HG03280 (cell line): Measurements from ENCODE around the gene DNAI4.
"Not testable (repeated sequence)": the region's sequence is repeated elsewhere in the genome, so short reads cannot be mapped to it uniquely, and the experiment has no call there.

ENCODE experiments used
- ATAC-seq: cut with Tn5 transposase; IDR thresholded peaks from one replicate; pipeline ENCODE4 v1.9.1; 2021; ENCODE audit warnings: mild to moderate bottlenecking, moderate library complexity; ENCODE audit not compliant: unreplicated experiment

DNAI4 gene

GRCh38 chr1:66924756-66925557, at the start of gene DNAI4, which contains the start of gene MIER1:
Gene DNAI4 (minus strand): TSS chr1:66924856. CDS start chr1:66924831, 25 bp downstream.
Gene MIER1 (plus strand): TSS chr1:66924990. CDS start chr1:66925029, 39 bp downstream.
- peak; percentile 92 for ATAC-seq

GRCh38 chr1:66968574-66968973, 43.9 kb upstream of the DNAI4 start:
- no peak for ATAC-seq

- ATAC-seq: not testable (repeated sequence)
These were observed 41.7 kb upstream of the DNAI4 start for GRCh38 chr1:66966188-66966873.

GRCh38 chr1:66957938-66958337, 33.3 kb upstream of the DNAI4 start:
- no peak for ATAC-seq

- ATAC-seq: no peak
These were observed 29.6 kb upstream of the DNAI4 start for GRCh38 chr1:66954208-66954607.

DNA sequence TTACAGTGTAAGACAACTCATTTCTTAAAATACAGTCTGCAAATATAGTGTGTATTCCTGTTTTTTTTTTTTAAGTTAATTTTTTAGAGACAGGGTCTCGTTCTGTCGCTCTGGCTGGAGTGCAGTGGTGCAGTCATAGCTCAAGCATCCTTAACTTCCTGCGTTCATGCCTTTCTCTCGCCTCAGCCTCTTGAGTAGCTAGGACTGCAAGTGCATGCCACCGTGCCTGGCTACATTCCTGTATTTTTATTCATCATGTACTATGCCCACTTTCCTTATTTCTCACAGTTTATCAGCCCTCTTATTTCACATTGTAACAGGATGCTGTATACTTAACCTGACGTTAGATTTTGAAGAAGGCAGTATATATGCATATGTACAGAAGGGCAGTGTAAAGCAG, 26.9 kb upstream of the DNAI4 start:
- no peak for ATAC-seq

DNA sequence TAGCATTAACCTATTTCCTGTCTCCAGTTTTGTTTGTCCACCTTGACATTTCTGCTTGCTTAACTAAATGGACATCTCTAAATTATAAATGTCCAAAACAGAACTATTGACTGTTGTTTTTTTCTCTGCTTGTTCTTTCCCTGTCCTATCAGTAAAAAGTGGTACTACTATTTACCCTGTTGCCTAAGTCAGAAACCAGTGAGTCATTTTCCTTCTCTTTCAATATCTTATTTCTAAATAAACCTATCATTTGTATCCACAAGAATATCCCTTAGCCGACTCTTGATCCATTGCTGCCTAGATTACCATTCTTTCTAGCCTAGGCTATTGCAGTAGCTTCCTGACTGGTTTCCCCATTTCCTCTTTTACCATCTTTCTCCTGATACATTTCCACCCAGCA, 22.6 kb upstream of the DNAI4 start:
- no peak for ATAC-seq

DNA sequence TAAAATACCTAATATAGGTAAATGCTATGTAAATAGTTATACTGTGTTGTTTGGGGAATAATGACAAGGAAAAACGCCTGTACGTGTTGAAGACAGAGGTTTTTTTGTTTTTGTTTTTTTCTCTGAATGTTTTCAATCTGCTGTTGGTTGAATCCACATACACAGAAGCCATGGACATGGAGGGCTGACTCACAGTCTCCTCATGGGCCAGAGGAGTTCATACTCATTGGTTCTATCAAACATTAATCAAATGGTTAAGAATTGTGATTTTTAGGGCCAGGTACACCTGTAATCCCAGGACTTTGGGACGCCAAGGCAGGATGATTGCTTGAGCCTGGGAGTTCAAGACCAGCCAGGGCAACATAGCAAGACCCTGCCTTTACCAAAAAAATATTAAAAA, 20.7 kb upstream of the DNAI4 start:
- no peak for ATAC-seq

DNA sequence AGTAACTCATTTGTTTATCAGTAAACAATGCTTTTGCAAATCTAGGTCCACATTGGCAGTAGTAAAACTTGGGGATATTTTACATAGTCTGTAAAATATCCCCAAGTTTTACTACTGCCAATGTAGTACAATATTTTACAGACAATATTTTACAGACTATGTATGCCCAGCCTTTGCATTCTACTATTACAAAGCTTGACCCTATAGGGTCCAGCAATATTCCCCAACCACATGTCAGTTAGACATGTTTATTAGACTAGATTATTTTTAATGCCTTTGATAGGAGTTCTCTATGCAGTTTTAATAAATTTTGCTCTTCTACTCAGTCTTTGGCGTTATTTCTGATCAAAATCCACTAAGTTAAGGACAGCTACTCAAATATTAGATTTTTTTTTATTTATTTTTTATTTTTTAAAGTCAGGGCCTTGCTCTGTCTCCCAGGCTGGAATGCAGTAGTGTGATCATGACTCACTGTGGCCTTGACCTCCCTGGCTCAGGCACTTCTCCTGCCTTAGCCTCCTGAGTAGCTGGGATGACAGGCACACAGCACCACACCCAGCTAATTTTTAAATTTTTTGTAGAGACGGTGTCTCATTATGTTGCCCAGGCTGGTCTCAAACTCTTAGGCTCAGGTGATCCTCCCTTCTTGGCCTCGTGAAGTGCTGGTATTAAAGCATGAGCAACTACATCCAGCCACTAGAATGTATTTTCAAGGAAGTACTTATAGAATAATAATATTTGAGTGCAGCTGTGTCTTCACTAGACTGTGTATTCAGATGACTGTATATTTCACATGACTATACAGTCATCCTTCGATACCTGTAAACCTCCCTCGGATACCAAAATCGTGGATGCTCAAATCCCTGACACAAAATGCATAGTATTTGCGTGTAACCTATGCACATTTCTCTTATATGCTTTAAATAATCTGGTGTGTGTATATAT, 19.9 kb upstream of the DNAI4 start:
- no peak for ATAC-seq

DNA sequence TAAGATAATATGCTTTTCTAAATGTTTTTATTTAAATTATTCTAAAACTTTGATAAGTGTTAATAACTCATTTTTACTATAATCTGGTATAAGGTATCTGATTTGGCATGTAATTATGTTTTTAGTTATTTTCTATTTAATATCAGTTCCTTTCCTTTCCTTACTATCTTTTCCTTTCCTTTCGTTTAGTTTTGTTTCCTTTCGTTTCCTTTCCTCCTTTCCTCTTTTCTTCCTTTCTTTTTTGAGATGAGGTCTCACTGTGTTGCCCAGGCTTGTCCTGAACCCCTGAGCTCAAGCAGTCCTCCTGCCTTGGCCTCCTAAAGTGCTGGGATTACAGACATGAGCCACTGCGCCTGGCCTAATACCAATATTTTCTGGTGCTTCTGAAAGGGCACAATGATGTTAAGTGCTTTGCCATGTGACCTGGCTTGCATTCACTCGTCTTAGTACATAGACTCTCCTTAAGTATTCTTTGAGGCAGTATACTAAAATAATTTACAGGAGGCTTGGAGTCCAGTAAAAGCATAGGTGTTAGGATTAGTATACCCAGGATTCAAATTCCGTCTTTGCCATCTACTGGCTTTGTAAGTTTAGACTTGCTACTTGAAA, 18.8 kb upstream of the DNAI4 start:
- no peak for ATAC-seq

GRCh38 chr1:66940981-66941380, 16.3 kb upstream of the DNAI4 start:
- ATAC-seq: no peak

GRCh38 chr1:66938613-66939012, 14.0 kb upstream of the DNAI4 start:
- ATAC-seq: no peak

DNA sequence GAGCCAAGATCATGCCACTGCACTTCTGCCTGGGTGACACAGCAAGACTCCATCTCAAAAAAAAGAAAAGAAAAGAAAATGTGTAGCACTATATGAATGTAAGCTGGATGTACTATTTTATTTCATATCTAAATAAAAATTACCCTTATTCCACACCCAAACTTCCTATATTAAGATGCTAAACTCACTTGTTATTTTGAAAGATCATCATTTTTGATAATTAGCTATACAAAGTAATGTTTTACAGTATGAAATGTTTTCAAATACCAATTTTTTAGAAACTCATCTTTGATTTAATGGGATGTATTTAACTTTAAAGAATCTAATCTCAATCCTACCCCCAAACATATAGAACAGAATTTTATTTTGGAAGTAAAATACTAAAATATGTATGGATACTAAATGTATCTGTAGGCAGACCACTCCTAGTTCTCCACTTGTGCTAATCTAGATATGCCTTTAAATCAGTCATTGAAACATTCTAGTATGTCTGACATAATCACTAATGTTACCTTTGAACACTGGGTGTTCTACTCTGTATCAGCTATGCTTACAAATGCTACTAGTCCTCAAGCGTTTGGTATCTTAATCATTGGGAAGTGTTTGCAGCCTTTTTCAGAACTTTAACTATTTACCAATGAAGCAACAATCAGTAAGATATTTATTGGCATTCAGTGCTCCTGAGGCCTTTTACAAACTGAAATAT, 13.0 kb upstream of the DNAI4 start:
- ATAC-seq: no peak

DNA sequence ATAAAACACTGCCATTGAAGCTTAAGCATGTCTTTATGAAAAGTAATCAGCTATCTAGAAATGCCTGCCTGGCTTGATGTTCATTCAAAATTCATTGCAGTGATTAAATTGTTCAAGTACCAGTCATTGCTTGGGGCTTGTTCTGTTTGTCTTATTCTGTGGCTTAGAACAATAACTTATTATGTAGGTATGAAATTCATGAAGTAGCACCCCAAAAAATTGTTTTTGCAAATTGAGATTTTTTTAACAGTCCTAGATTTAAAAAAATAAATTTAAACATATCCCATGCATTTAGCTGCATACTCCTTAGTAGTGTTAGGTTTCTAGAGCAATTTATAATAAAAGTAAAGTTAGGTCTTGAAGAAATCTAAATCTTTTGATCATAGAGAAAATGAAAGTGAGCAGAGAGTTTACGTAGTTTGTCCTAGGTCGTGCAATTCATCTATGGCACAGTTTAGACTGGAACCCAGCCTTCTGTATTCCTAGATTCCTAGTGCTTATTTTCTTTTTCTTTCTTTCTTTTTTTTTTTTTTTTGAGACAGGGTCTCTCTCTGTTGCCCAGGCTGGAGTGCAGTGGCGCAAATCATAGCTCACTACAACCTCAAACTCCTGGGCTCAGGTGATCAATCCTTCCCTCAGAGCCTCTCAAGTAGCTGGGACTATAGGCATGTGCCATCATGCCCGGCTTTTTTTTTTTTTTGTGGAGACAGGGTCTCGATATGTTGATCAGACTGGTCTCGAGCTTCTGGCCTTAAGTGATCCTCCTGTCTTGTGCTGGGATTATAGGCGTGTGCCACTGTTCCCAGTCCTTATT, 9.4 kb upstream of the DNAI4 start:
- ATAC-seq: no peak

GRCh38 chr1:66932291-66932690, 7.6 kb upstream of the DNAI4 start:
- no peak for ATAC-seq

DNA sequence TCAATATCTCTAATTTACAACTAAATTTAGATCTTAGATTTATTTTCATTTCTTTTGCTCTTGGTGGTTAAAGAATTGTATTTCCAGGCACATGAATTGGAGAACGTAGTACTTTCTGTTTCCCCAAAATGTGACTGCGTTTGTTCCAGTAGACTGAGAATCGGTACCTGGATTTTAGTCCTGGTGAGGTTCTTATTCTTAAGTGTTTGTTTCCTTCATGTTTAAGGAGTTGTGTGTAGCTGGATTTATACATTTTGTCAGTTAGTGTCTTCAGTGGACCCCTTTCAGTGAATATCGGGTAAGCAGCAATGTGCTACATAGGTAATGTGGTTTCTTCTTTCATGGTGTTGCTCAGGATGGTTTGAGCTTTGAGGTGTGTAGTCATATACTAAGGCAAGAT, 6.9 kb upstream of the DNAI4 start:
- ATAC-seq: no peak

GRCh38 chr1:66930823-66931174, 6.1 kb upstream of the DNAI4 start:
- no peak for ATAC-seq

GRCh38 chr1:66929999-66930822, 5.6 kb upstream of the DNAI4 start:
- ATAC-seq: peak; percentile 76

DNA sequence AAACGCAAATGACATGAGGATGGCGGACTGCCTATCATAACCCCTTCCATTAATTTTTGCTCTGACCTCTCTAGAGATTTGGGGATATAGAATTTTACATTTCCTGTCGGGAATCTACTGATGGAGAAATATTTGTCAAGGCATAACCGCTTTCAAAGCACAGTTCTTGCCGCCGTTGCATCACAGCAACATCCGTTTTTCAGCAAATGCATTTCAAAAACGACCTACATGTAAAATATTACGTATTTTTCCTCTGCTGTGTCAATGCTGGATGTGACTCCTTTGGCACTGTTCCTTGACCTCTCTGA, 5.0 kb upstream of the DNAI4 start:
- ATAC-seq: no peak
